ENCODE results near the gene PPM1N. TPM values are rescaled to one million over a fixed set of nuclear protein-coding genes. Genes with fewer than 3 reads are reported as not detected.

The PPM1N gene
- total and polyA plus RNA-seq, 2 of the 13 experiments (the other 11 are each of a cell fraction or from before 2014, with no cell fraction given), result 0.31 to 1.8 TPM

GRCh38 chr19:45508417-45508860 lies 10.2 kb downstream of the PPM1N start (continued):
- TF ChIP-seq TFAP4 (IDR thresholded peaks at IDR 0.05; ENCODE audit: borderline replicate concordance, low read depth) (peak; percentile 86; the same call in 1 of the 2 replicates), ZNF460 (CRISPR knock-in tag; IDR thresholded peaks at IDR 0.05; ENCODE audit: borderline replicate concordance) (no peak), ZNF512B (CRISPR knock-in tag; IDR thresholded peaks at IDR 0.05; ENCODE audit: borderline replicate concordance) (no peak), SP5 (CRISPR knock-in tag; IDR thresholded peaks at IDR 0.05; ENCODE audit: borderline replicate concordance, low read depth) (0 out of 2 replicates have a peak, but pooled peaks have one; percentile 34), ZNF337 (CRISPR knock-in tag; IDR thresholded peaks at IDR 0.05; ENCODE audit: borderline replicate concordance, low read depth) (no peak), PAF1 (CRISPR knock-in tag; IDR thresholded peaks at IDR 0.05) (no peak), POLR2G (IDR thresholded peaks at IDR 0.05; ENCODE audit: low read depth, low read length) (0 out of 2 replicates have a peak, but pooled peaks have one; percentile 13), ZNF430 (CRISPR knock-in tag; IDR thresholded peaks at IDR 0.05) (peak; percentile 21; the same call in 1 of the 2 replicates), ZSCAN30 (CRISPR knock-in tag; IDR thresholded peaks at IDR 0.05) (0 out of 2 replicates have a peak, but pooled peaks have one; percentile 27), CEBPB (IDR thresholded peaks at IDR 0.05; ENCODE audit: borderline replicate concordance, low read depth, low read length) (no peak), RFXAP (CRISPR knock-in tag; IDR thresholded peaks at IDR 0.05; ENCODE audit: borderline replicate concordance) (no peak), TBX2 (CRISPR knock-in tag; IDR thresholded peaks at IDR 0.05; ENCODE audit: borderline replicate concordance) (peak; percentile 35; the same call in 1 of the 2 replicates), FIP1L1 (IDR thresholded peaks at IDR 0.05; ENCODE audit: borderline replicate concordance, insufficient read depth, low read depth, low read length) (no peak), TIGD3 (CRISPR knock-in tag; IDR thresholded peaks at IDR 0.05; ENCODE audit: borderline replicate concordance) (no peak), RNF219 (CRISPR knock-in tag; IDR thresholded peaks at IDR 0.05) (0 out of 2 replicates have a peak, but pooled peaks have one; percentile 40), ZFP91 (CRISPR knock-in tag; IDR thresholded peaks at IDR 0.05; ENCODE audit: borderline replicate concordance) (0 out of 2 replicates have a peak, but pooled peaks have one; percentile 44), RBFOX2 (IDR thresholded peaks at IDR 0.05; ENCODE audit: low read depth, low read length) (peak; percentile 64), ZNF839 (CRISPR knock-in tag; IDR thresholded peaks at IDR 0.05; ENCODE audit: borderline replicate concordance) (no peak), GFI1 (CRISPR knock-in tag; IDR thresholded peaks at IDR 0.05; ENCODE audit: borderline replicate concordance) (peak; percentile 21; the same call in 1 of the 2 replicates), HIVEP1 (CRISPR knock-in tag; IDR thresholded peaks at IDR 0.05) (0 out of 2 replicates have a peak, but pooled peaks have one; percentile 0)
